GM10266 (cell line): Measurements from ENCODE around the gene PCSK7.
"Not testable (repeated sequence)": the region's sequence is repeated elsewhere in the genome, so short reads cannot be mapped to it uniquely, and the experiment has no call there.

Experiments
- DNase-seq: peaks from one replicate; pipeline ENCODE4 v3.0.0; 2012; ENCODE audit errors: extremely low spot score
- CTCF ChIP-seq: IDR thresholded peaks from 2 replicates; pipeline ENCODE4 v1.5.1; 2012; ENCODE audit warnings: mild to moderate bottlenecking, low read depth; ENCODE audit not compliant: control insufficient read depth, insufficient read depth; ENCODE audit errors: missing control alignments

PCSK7 gene

GRCh38 chr11:117231842-117232091 lies at the start of gene PCSK7:
Gene PCSK7, minus strand, starts transcription at chr11:117232073. Its CDS starts 2,229 bp downstream, at chr11:117229844.
- no peak for DNase-seq
- TF ChIP-seq CTCF, result no peak

- no peak for DNase-seq
- no peak for TF ChIP-seq CTCF
Observed at GRCh38 chr11:117281159-117281558, 49.3 kb upstream of the PCSK7 start.

- TF ChIP-seq CTCF, result no peak
- no peak for DNase-seq
Observed at GRCh38 chr11:117279711-117280376, 48.0 kb upstream of the PCSK7 start.

- TF ChIP-seq CTCF, result no peak
Observed at GRCh38 chr11:117278347-117278746, 46.5 kb upstream of the PCSK7 start.

GRCh38 chr11:117273550-117274289 lies 41.8 kb upstream of the PCSK7 start:
- DNase-seq, result no peak
- no peak for TF ChIP-seq CTCF

More at GRCh38 chr11:117278347-117278746, 46.5 kb upstream of the PCSK7 start:
- no peak for DNase-seq

- not testable (repeated sequence) for DNase-seq
Observed at GRCh38 chr11:117272175-117272574, 40.3 kb upstream of the PCSK7 start.

GRCh38 chr11:117271208-117271607 lies 39.3 kb upstream of the PCSK7 start:
- no peak for DNase-seq
- no peak for TF ChIP-seq CTCF
